PC-9 (cell line): ENCODE results near the gene DCUN1D4. TPM values are rescaled to one million over a fixed set of nuclear protein-coding genes. Genes with fewer than 3 reads are reported as not detected.

Experiments used
- BruUV-seq: library from RNA; stranded (reverse); fragments of 400-500 nt; replicated peaks from 2 replicates; lab custom pipeline; 2021; lab: Mats Ljungman, UMichigan
- CTCF ChIA-PET: fragments of 300-600 bp; sonication (Branson Sonifier 250); formaldehyde crosslinking; loops from one replicate; lab custom pipeline; 2022; ENCODE audit warnings: antibody characterized with exemption; lab: Charles Lee
- POLR2A ChIA-PET: fragments of 300-600 bp; sonication (Branson Sonifier 250); formaldehyde crosslinking; loops from one replicate; lab custom pipeline; 2022; ENCODE audit warnings: antibody characterized with exemption; ENCODE audit not compliant: unreplicated experiment; lab: Charles Lee
- DNase-seq, 2 experiments: peaks; one replicate each; pipeline versions ENCODE4 v3.0.0 to v3.0.0-alpha.2; 2015 to 2022; ENCODE audit warnings: mixed read lengths in 1 of 2
- H2AFZ ChIP-seq: fragments of 200-600 bp; sonication (generic); 2 replicates; pipeline ENCODE4 v1.8.1; 2017; ENCODE audit warnings: antibody characterized with exemption
- H3F3A ChIP-seq: fragments of 200-600 bp; sonication (generic); 2 replicates; pipeline ENCODE4 v1.8.1; 2017; ENCODE audit warnings: antibody characterized with exemption, mild to moderate bottlenecking, low read depth; ENCODE audit not compliant: insufficient read depth
- H3K27ac ChIP-seq: fragments of 200-600 bp; sonication (generic); 2 replicates; pipeline ENCODE4 v1.6.1; 2016; ENCODE audit warnings: mixed run types
- H3K27me3 ChIP-seq: fragments of 200-600 bp; sonication (generic); 2 replicates; pipeline ENCODE4 v1.6.1; 2016; ENCODE audit warnings: low read depth, mixed run types; ENCODE audit not compliant: insufficient read depth
- H3K36me3 ChIP-seq: fragments of 200-600 bp; sonication (generic); 2 replicates; pipeline ENCODE4 v1.6.1; 2016; ENCODE audit warnings: low read depth, mixed run types
- H3K4me1 ChIP-seq: fragments of 200-600 bp; sonication (generic); replicated peaks from 2 replicates; pipeline ENCODE4 v1.6.1; 2016; ENCODE audit warnings: mixed run types; ENCODE audit not compliant: insufficient read depth
- H3K4me2 ChIP-seq: fragments of 200-600 bp; sonication (generic); 2 replicates; pipeline ENCODE4 v1.6.1; 2017; ENCODE audit warnings: mixed run types
- H3K4me3 ChIP-seq: fragments of 200-600 bp; sonication (generic); 2 replicates; pipeline ENCODE4 v1.6.1; 2016; ENCODE audit warnings: mixed run types
- H3K79me2 ChIP-seq: fragments of 200-600 bp; sonication (generic); 2 replicates; pipeline ENCODE4 v1.6.1; 2017; ENCODE audit warnings: low read depth, mixed run types
- H3K9me2 ChIP-seq: fragments of 200-600 bp; sonication (generic); 2 replicates; pipeline ENCODE4 v1.8.1; 2017; ENCODE audit warnings: mild to moderate bottlenecking; ENCODE audit not compliant: insufficient read depth
- H3K9me3 ChIP-seq: fragments of 200-600 bp; sonication (generic); 2 replicates; pipeline ENCODE4 v1.8.1; 2016; ENCODE audit warnings: low read depth; ENCODE audit not compliant: insufficient read depth
- H4K20me1 ChIP-seq: fragments of 200-600 bp; sonication (generic); 2 replicates; pipeline ENCODE4 v1.8.1; 2017; ENCODE audit not compliant: insufficient read depth
- EZH2 ChIP-seq: fragments of 200-600 bp; sonication (generic); IDR thresholded peaks from 2 replicates; pipeline ENCODE4 v1.8.0; 2017; ENCODE audit warnings: antibody characterized with exemption, low read depth
- intact Hi-C: fragments of 100-400 bp; cut with micrococcal nuclease; formaldehyde crosslinking; loops from one replicate; pipeline ENCODE4 v1.10.0; 2022; ENCODE audit not compliant: unreplicated experiment
- total RNA-seq: library from RNA; stranded (reverse); gene quantifications from 2 replicates; pipeline ENCODE4 v1.2.3, GENCODE V29; 2021
- TF ChIP-seq, protein P1 (sequence below): fragments of 200-600 bp; sonication (generic); conservative IDR thresholded peaks from 2 replicates; pipeline ENCODE4 v1.6.1; 2017; ENCODE audit warnings: mixed run types, antibody characterized with exemption, mild to moderate bottlenecking, moderate library complexity

The DCUN1D4 gene
- total RNA-seq, 1 experiment from 2014 or later: 24.9 TPM

DNA sequence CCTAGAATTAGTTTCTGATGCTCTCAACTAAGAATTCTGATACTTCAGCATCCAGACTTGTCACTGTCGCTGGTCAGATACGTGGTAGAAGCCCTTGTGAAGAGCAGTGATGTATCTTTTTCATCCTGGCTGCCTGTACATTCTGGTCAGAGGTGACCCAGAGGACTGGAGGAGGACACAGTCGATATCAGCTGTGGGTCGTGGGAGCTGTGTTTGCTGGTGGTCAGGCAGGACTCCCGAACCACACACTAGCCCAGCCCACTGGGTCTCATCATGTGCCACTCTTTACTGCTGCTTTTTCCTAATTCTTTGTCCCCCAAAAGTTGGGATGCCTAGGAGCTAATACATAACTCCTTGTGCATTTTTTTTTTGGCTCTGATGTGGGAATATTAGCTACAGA is 6.5 kb downstream of the DCUN1D4 start:
- H4K20me1 ChIP-seq: no peaks in the 10 kb centered on the region
- H3K4me3 ChIP-seq: no peak overlapping the region
- DNase-seq: no peak
- H2AFZ ChIP-seq: no peak overlapping the region
- H3F3A ChIP-seq: no peaks in the 10 kb centered on the region
- H3K9me3 ChIP-seq: no peaks in the 10 kb centered on the region
- H3K27ac ChIP-seq: no peak overlapping the region
- H3K79me2 ChIP-seq: peaks cover 68% of the 10 kb centered on the region
- TF ChIP-seq EZH2: no peak
- TF ChIP-seq, protein P1, sequence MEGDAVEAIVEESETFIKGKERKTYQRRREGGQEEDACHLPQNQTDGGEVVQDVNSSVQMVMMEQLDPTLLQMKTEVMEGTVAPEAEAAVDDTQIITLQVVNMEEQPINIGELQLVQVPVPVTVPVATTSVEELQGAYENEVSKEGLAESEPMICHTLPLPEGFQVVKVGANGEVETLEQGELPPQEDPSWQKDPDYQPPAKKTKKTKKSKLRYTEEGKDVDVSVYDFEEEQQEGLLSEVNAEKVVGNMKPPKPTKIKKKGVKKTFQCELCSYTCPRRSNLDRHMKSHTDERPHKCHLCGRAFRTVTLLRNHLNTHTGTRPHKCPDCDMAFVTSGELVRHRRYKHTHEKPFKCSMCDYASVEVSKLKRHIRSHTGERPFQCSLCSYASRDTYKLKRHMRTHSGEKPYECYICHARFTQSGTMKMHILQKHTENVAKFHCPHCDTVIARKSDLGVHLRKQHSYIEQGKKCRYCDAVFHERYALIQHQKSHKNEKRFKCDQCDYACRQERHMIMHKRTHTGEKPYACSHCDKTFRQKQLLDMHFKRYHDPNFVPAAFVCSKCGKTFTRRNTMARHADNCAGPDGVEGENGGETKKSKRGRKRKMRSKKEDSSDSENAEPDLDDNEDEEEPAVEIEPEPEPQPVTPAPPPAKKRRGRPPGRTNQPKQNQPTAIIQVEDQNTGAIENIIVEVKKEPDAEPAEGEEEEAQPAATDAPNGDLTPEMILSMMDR: no peak
- CTCF ChIA-PET: no interaction called here
- POLR2A ChIA-PET: no interaction called here
- peaks cover 20% of the 10 kb centered on the region for H3K4me1 ChIP-seq
- H3K36me3 ChIP-seq: no peaks in the 10 kb centered on the region
- intact Hi-C loops: loop anchor here (10.0 kb wide), 1 partner anchor 865 kb away; no protein-coding TSS in a partner anchor
- H3K9me2 ChIP-seq: no peaks in the 10 kb centered on the region
- no peak overlapping the region for H3K4me2 ChIP-seq
- no TSS peak for BruUV-seq
- H3K27me3 ChIP-seq: no peaks in the 10 kb centered on the region

DNA sequence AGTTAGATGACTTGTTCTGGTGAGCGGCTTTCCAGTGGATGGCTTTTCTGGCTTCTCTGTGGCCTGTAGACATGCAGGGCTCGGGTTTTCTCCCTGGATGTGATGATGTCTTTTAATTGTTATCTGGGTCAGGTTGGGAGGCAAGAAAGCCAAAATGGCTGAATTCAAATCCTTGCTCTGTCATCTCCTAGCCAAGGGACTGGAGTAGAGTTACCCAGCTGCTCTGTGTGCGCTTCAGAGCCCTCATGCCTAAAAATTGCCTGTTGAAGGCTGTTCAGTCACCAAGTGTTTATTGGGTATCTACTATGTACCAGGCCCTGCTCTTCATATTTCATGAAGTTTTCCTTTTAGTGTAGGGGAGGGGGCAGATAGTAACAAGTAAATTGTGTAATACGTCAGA is 7.3 kb downstream of the DCUN1D4 start:
- no peaks in the 10 kb centered on the region for H3K36me3 ChIP-seq
- CTCF ChIA-PET: no interaction called here
- no peaks in the 10 kb centered on the region for H3K9me3 ChIP-seq
- H3K4me1 ChIP-seq: peaks cover 16% of the 10 kb centered on the region
- no peak for TF ChIP-seq EZH2
- TF ChIP-seq, protein P1: no peak
- BruUV-seq: no TSS peak
- no peak overlapping the region for H3K27ac ChIP-seq
- no peaks in the 10 kb centered on the region for H3K27me3 ChIP-seq
- H4K20me1 ChIP-seq: no peaks in the 10 kb centered on the region
- H3F3A ChIP-seq: no peaks in the 10 kb centered on the region
- intact Hi-C loops: loop anchor here (2.0 kb wide), 1 partner anchor 21 kb away; no protein-coding TSS in a partner anchor
- no peak overlapping the region for H2AFZ ChIP-seq
- DNase-seq: no peak
- no peak overlapping the region for H3K4me3 ChIP-seq
- H3K79me2 ChIP-seq: peaks cover 67% of the 10 kb centered on the region
- POLR2A ChIA-PET: no interaction called here
- no peaks in the 10 kb centered on the region for H3K9me2 ChIP-seq
- no peak overlapping the region for H3K4me2 ChIP-seq

- ChIA-PET POLR2A (no interaction called here), CTCF (no interaction called here)
- no peak overlapping the region for H3K27ac ChIP-seq
- no peak overlapping the region for H3K4me3 ChIP-seq
- no peak for DNase-seq
- H3K9me3 ChIP-seq: no peaks in the 10 kb centered on the region
- peaks cover 11% of the 10 kb centered on the region; the same call in 1 of the 2 replicates for H3K4me1 ChIP-seq
- no peaks in the 10 kb centered on the region for H3K36me3 ChIP-seq
- H3F3A ChIP-seq: no peaks in the 10 kb centered on the region
- H4K20me1 ChIP-seq: no peaks in the 10 kb centered on the region
- H2AFZ ChIP-seq: no peak overlapping the region
- BruUV-seq: no TSS peak
- H3K27me3 ChIP-seq: no peaks in the 10 kb centered on the region
- intact Hi-C loops: loop anchor here (2.0 kb wide), 1 partner anchor 19 kb away; no protein-coding TSS in a partner anchor
- TF ChIP-seq, protein P1: no peak
- no peak for TF ChIP-seq EZH2
- no peak overlapping the region for H3K4me2 ChIP-seq
- no peaks in the 10 kb centered on the region for H3K9me2 ChIP-seq
- H3K79me2 ChIP-seq: peaks cover 57% of the 10 kb centered on the region
Observed at GRCh38 chr4:51851090-51851936, 8.4 kb downstream of the DCUN1D4 start.
